Peyer's patch (tissue), 4 donors: Measurements from ENCODE around the gene EPHA10. TPM values are rescaled to one million over a fixed set of nuclear protein-coding genes. Genes with fewer than 3 reads are reported as not detected.
A peak's percentile ranks its signal among the peaks of the same experiment; 100 is the strongest.

Source experiments
- DNase-seq, 3 donors: peaks; one replicate each; pipeline ENCODE4 v3.0.0-alpha.2; 2017 to 2019
- H3K27ac ChIP-seq, 4 donors: fragments of 200-600 bp; sonication (generic); one replicate each; pipeline ENCODE4 v1.5.1; 2016 to 2019
- H3K27me3 ChIP-seq, 2 donors: fragments of 200-600 bp; sonication (generic); one replicate each; pipeline ENCODE4 v1.5.1; 2019
- H3K36me3 ChIP-seq, 3 donors: fragments of 200-600 bp; sonication (generic); one replicate each; pipeline ENCODE4 v1.5.1; 2016 to 2019
- H3K4me1 ChIP-seq, 4 donors: fragments of 200-600 bp; sonication (generic); one replicate each; pipeline ENCODE4 v1.5.1; 2016 to 2019
- H3K4me3 ChIP-seq, 4 donors: fragments of 200-600 bp; sonication (generic); 1 replicate in 3 of 4; 2 replicates in 1 of 4; pipeline ENCODE4 v1.5.1; 2016 to 2019; ENCODE audit warnings: mild to moderate bottlenecking in 1 of 4
- H3K9me3 ChIP-seq, 4 donors: fragments of 200-600 bp; sonication (generic); one replicate each; pipeline ENCODE4 v1.5.1; 2016 to 2019; ENCODE audit warnings: mild to moderate bottlenecking in 1 of 4
- CTCF ChIP-seq, 6 experiments: fragments of 450-650 bp in 4 of 6; fragments of 200-600 bp in 2 of 6; sonication (generic) in 1 of 6; IDR thresholded peaks; one replicate each; pipeline ENCODE4 v1.5.1; 2017 to 2019; ENCODE audit warnings: antibody characterized with exemption in 6 of 6, mild to moderate bottlenecking in 3 of 6, moderate library complexity in 1 of 6
- POLR2A ChIP-seq, 2 donors: fragments of 450-650 bp; IDR thresholded peaks; one replicate each; pipeline ENCODE4 v1.5.1; 2017; ENCODE audit warnings: antibody characterized with exemption in 2 of 2, mild to moderate bottlenecking in 2 of 2, moderate library complexity in 2 of 2
- total RNA-seq, 4 donors: library from RNA; depleted of rRNA; stranded (reverse); fragments of >200 nt; gene quantifications; one replicate each; pipeline ENCODE4 v1.1.0, GENCODE V29; 2016

Gene EPHA10
- total RNA-seq, 4 donors from 2014 or later, result 9.9 to 67.8 (median 58.0) TPM

GRCh38 chr1:37680933-37681332, 84.0 kb downstream of the EPHA10 start:
- H3K4me1 ChIP-seq, result peaks cover 0 to 3% (median 0%) of the 10 kb centered on the region in 4 donors
- TF ChIP-seq CTCF (IDR thresholded peaks at IDR 0.05) (no peak), POLR2A (IDR thresholded peaks at IDR 0.05) (no peak)
- DNase-seq, result no peak

GRCh38 chr1:37677808-37678207, 87.1 kb downstream of the EPHA10 start:
- DNase-seq, result no peak
- H3K4me1 ChIP-seq, result peaks cover 0 to 3% (median 0%) of the 10 kb centered on the region in 4 donors
- H3K27me3 ChIP-seq, result no peaks in the 10 kb centered on the region
- no peak overlapping the region for H3K27ac ChIP-seq
- no peaks in the 10 kb centered on the region for H3K9me3 ChIP-seq
- H3K36me3 ChIP-seq, result peaks cover 0 to 3% (median 0%) of the 10 kb centered on the region in 3 donors
- no peak for TF ChIP-seq CTCF (IDR thresholded peaks at IDR 0.05)
- TF ChIP-seq POLR2A (IDR thresholded peaks at IDR 0.05), result no peak
- H3K4me3 ChIP-seq, result no peak overlapping the region

More at GRCh38 chr1:37680933-37681332, 84.0 kb downstream of the EPHA10 start:
- no peak overlapping the region for H3K4me3 ChIP-seq
- H3K36me3 ChIP-seq, result peaks cover 0 to 33% (median 0%) of the 10 kb centered on the region in 3 donors
- H3K9me3 ChIP-seq, result no peaks in the 10 kb centered on the region
- H3K27ac ChIP-seq, result no peak overlapping the region
- no peaks in the 10 kb centered on the region for H3K27me3 ChIP-seq

- Histone ChIP-seq H3K4me3 (no peak overlapping the region), H3K9me3 (no peaks in the 10 kb centered on the region), H3K27me3 (no peaks in the 10 kb centered on the region), H3K4me1 (peaks cover 0 to 3% (median 0%) of the 10 kb centered on the region in 4 donors), H3K27ac (peak overlapping the region in 1 of 4 donors; percentile 44), H3K36me3 (no peaks in the 10 kb centered on the region)
- TF ChIP-seq POLR2A (IDR thresholded peaks at IDR 0.05) (no peak), CTCF (IDR thresholded peaks at IDR 0.05) (no peak)
- DNase-seq, result no peak
These were observed 87.8 kb downstream of the EPHA10 start for GRCh38 chr1:37677143-37677439.

- H3K36me3 ChIP-seq, result no peaks in the 10 kb centered on the region
- no peak for DNase-seq
- peak overlapping the region; percentile 1 to 50 (median 26) for H3K27ac ChIP-seq
- H3K4me1 ChIP-seq, result peaks cover 0 to 3% (median 0%) of the 10 kb centered on the region in 4 donors
- TF ChIP-seq POLR2A (IDR thresholded peaks at IDR 0.05) (no peak), CTCF (IDR thresholded peaks at IDR 0.05) (no peak)
- H3K9me3 ChIP-seq, result no peaks in the 10 kb centered on the region
- H3K27me3 ChIP-seq, result no peaks in the 10 kb centered on the region
- H3K4me3 ChIP-seq, result no peak overlapping the region
These were observed 88.4 kb downstream of the EPHA10 start for GRCh38 chr1:37676281-37677142.

- TF ChIP-seq CTCF (IDR thresholded peaks at IDR 0.05) (no peak), POLR2A (IDR thresholded peaks at IDR 0.05) (no peak)
- Histone ChIP-seq H3K27ac (no peak overlapping the region), H3K27me3 (no peaks in the 10 kb centered on the region), H3K4me3 (no peak overlapping the region), H3K4me1 (peaks cover 0 to 3% (median 0%) of the 10 kb centered on the region in 4 donors), H3K36me3 (no peaks in the 10 kb centered on the region), H3K9me3 (no peaks in the 10 kb centered on the region)
- peak in 1 of 3 donors; percentile 22 for DNase-seq
These were observed 91.0 kb downstream of the EPHA10 start for GRCh38 chr1:37673920-37674319.
